Body of pancreas (tissue), 4 donors: ENCODE measurements around the gene CTRL. TPM values are rescaled to one million over a fixed set of nuclear protein-coding genes. Genes with fewer than 3 reads are reported as not detected.
A peak's percentile ranks its signal among the peaks of the same experiment; 100 is the strongest.

Experiments used
- ATAC-seq: fragments of 150-250 bp; one replicate; pipeline ENCODE4 v1.9.1; 2016
- DNase-seq, 4 donors: peaks; one replicate each; pipeline ENCODE4 v3.0.0-alpha.2; 2019
- H3K27ac ChIP-seq, 4 donors: fragments of 200-600 bp; sonication (generic); 1 replicate in 3 of 4; 2 replicates in 1 of 4; pipeline versions ENCODE4 v1.5.1 to v1.6.1; 2016 to 2019; ENCODE audit warnings: mild to moderate bottlenecking in 1 of 4, mixed read lengths in 1 of 4, moderate library complexity in 1 of 4
- H3K27me3 ChIP-seq, 2 donors: fragments of 200-600 bp; sonication (generic); one replicate each; pipeline ENCODE4 v1.6.0; 2016; ENCODE audit warnings: mild to moderate bottlenecking in 1 of 2
- H3K36me3 ChIP-seq, 2 donors: fragments of 200-600 bp; sonication (generic); replicated peaks in 1 of 2; 2 replicates each; pipeline ENCODE4 v1.5.1; 2016; ENCODE audit warnings: low read depth in 2 of 2; ENCODE audit not compliant: insufficient read depth in 1 of 2
- H3K4me1 ChIP-seq: fragments of 200-600 bp; sonication (generic); one replicate; pipeline ENCODE4 v1.6.0; 2016
- H3K4me3 ChIP-seq, 2 donors: fragments of 200-600 bp; sonication (generic); 1 replicate in 1 of 2; 2 replicates in 1 of 2; pipeline ENCODE4 v1.5.1; 2016 to 2019
- H3K9me3 ChIP-seq, 3 donors: fragments of 200-600 bp; sonication (generic); 1 replicate in 2 of 3; 2 replicates in 1 of 3; pipeline ENCODE4 v1.5.1; 2016
- CTCF ChIP-seq, 7 experiments: fragments of 450-650 bp in 4 of 7; fragments of 200-600 bp in 3 of 7; sonication (generic) in 3 of 7; IDR thresholded peaks; one replicate each; pipeline ENCODE4 v1.5.1; 2016 to 2019; ENCODE audit warnings: antibody characterized with exemption in 7 of 7
- POLR2A ChIP-seq, 3 donors: fragments of 450-650 bp; IDR thresholded peaks; one replicate each; pipeline ENCODE4 v1.6.1; 2016; ENCODE audit warnings: antibody characterized with exemption in 3 of 3, mild to moderate bottlenecking in 2 of 3
- WGBS, 2 donors: methylation state at CpG; one replicate each; pipeline ENCODE4 v1.1.5; 2017; 5-methylcytosine and 5-hydroxymethylcytosine counted together
- intact Hi-C: fragments of 100-400 bp; cut with DNase I; formaldehyde crosslinking; loops from one replicate; pipeline ENCODE4 v1.15.1; 2023
- total RNA-seq, 2 donors: library from RNA; depleted of rRNA; stranded (reverse); fragments of >200 nt; gene quantifications; one replicate each; pipeline ENCODE4 v1.1.0, GENCODE V29; 2016

Gene CTRL
- total RNA-seq, 2 donors from 2014 or later, result 286 to 1,726 TPM

- Histone ChIP-seq H3K27ac (peak overlapping the region in 2 of 4 donors; percentile 48 to 64), H3K4me3 (no peak overlapping the region), H3K9me3 (no peaks in the 10 kb centered on the region), H3K36me3 (peaks cover 0 to 2% of the 10 kb centered on the region in 2 donors), H3K27me3 (no peaks in the 10 kb centered on the region), H3K4me1 (peaks cover 48% of the 10 kb centered on the region)
- no peak for ATAC-seq
- intact Hi-C loops, result no loop called here
- 95 to 97% methylated on average over 6 to 8 of the region's 8 CpGs for WGBS, 2 donors
- TF ChIP-seq POLR2A (IDR thresholded peaks at IDR 0.05) (no peak), CTCF (IDR thresholded peaks at IDR 0.05) (no peak)
- DNase-seq, result no peak
Observed at GRCh38 chr16:67962135-67962534, 30.5 kb upstream of the CTRL start.

- ATAC-seq (peak; percentile 89), DNase-seq (peak; percentile 92 to 99 (median 98))
- H3K36me3 ChIP-seq, result peaks cover 0 to 2% of the 10 kb centered on the region in 2 donors
- H3K9me3 ChIP-seq, result no peaks in the 10 kb centered on the region
- H3K27ac ChIP-seq, result peak overlapping the region in 3 of 4 donors; percentile 43 to 67 (median 64)
- H3K4me3 ChIP-seq, result no peak overlapping the region
- no peaks in the 10 kb centered on the region for H3K27me3 ChIP-seq
- WGBS, 2 donors, result 20 to 24% methylated on average over 1 to 13 of the region's 13 CpGs
- intact Hi-C loops, result no loop called here
- no peak for TF ChIP-seq CTCF (IDR thresholded peaks at IDR 0.05)
- TF ChIP-seq POLR2A (IDR thresholded peaks at IDR 0.05), result no peak
- H3K4me1 ChIP-seq, result peaks cover 43% of the 10 kb centered on the region
Observed at GRCh38 chr16:67961551-67961957, 29.9 kb upstream of the CTRL start.

GRCh38 chr16:67959536-67960329 is 28.1 kb upstream of the CTRL start:
- TF ChIP-seq CTCF (IDR thresholded peaks at IDR 0.05), result no peak
- TF ChIP-seq POLR2A (IDR thresholded peaks at IDR 0.05), result no peak
- H3K36me3 ChIP-seq, result peaks cover 0 to 2% of the 10 kb centered on the region in 2 donors
- WGBS, 2 donors, result 76 to 82% methylated on average over 8 to 11 of the region's 11 CpGs
- peaks cover 26% of the 10 kb centered on the region for H3K4me1 ChIP-seq
- DNase-seq, result peak in 3 of 4 donors; percentile 13 to 61 (median 35)
- H3K27me3 ChIP-seq, result no peaks in the 10 kb centered on the region
- H3K9me3 ChIP-seq, result no peaks in the 10 kb centered on the region
- intact Hi-C loops, result no loop called here
- no peak overlapping the region for H3K4me3 ChIP-seq
- ATAC-seq, result peak; percentile 36
- peak overlapping the region in 3 of 4 donors; percentile 20 to 58 (median 34) for H3K27ac ChIP-seq

- intact Hi-C loops, result no loop called here
- DNase-seq, result peak in 1 of 4 donors; percentile 6
- Histone ChIP-seq H3K4me3 (no peak overlapping the region), H3K36me3 (peaks cover 0 to 2% of the 10 kb centered on the region in 2 donors), H3K27me3 (no peaks in the 10 kb centered on the region), H3K4me1 (peaks cover 16% of the 10 kb centered on the region), H3K27ac (no peak overlapping the region), H3K9me3 (no peaks in the 10 kb centered on the region)
- WGBS, 2 donors, result 96 to 100% methylated on average over 1 to 9 of the region's 9 CpGs
- no peak for TF ChIP-seq POLR2A (IDR thresholded peaks at IDR 0.05)
- no peak for TF ChIP-seq CTCF (IDR thresholded peaks at IDR 0.05)
- no peak for ATAC-seq
Observed at GRCh38 chr16:67957622-67958021, 26.0 kb upstream of the CTRL start.
